GM10248 (cell line): ENCODE measurements around the gene CACNA1S.

ENCODE experiments used
- CTCF ChIA-PET: fragments of 300-600 bp; sonication (Branson Sonifier 250); formaldehyde crosslinking; extraction: SDS; loops from one replicate; lab custom pipeline; 2021; ENCODE audit warnings: antibody characterized with exemption; lab: Yijun Ruan, JAX
- POLR2A ChIA-PET: fragments of 350-650 bp; sonication (Branson Sonifier 250); formaldehyde crosslinking; extraction: SDS; loops from one replicate; lab custom pipeline; 2020; ENCODE audit warnings: antibody characterized with exemption; lab: Yijun Ruan, JAX
- DNase-seq: peaks from one replicate; pipeline ENCODE4 v3.0.0; 2012; ENCODE audit errors: extremely low spot score
- CTCF ChIP-seq: IDR thresholded peaks from 2 replicates; pipeline ENCODE4 v1.5.1; 2012; ENCODE audit warnings: mild to moderate bottlenecking, low read depth; ENCODE audit errors: extremely low read depth, missing control alignments, control extremely low read depth

Gene CACNA1S

GRCh38 chr1:201128476-201128875 is 16.2 kb upstream of the CACNA1S start:
- CTCF ChIA-PET, result interaction anchor here (1.4 to 3.1 kb wide), 2 partner anchors 8 to 9 kb away, joined by 3 to 15 read pairs; no protein-coding TSS in a partner anchor
- no peak for DNase-seq
- no peak for TF ChIP-seq CTCF
- POLR2A ChIA-PET, result no interaction called here

GRCh38 chr1:201127755-201128455 is 15.7 kb upstream of the CACNA1S start:
- ChIA-PET CTCF (interaction anchor here (1.0 to 3.1 kb wide), 3 partner anchors 9 to 155 kb away, joined by 3 to 15 read pairs (median 3); no protein-coding TSS in a partner anchor), POLR2A (no interaction called here)
- no peak for DNase-seq
- no peak for TF ChIP-seq CTCF

- CTCF ChIA-PET, result interaction anchor here (1.0 to 3.1 kb wide), 3 partner anchors 8 to 155 kb away, joined by 3 to 15 read pairs (median 3); no protein-coding TSS in a partner anchor
- POLR2A ChIA-PET, result no interaction called here
- TF ChIP-seq CTCF, result no peak
- no peak for DNase-seq
Observed at GRCh38 chr1:201126832-201127754, 14.9 kb upstream of the CACNA1S start, which contains the start of gene ASCL5. Gene ASCL5, minus strand, starts transcription at chr1:201127184. Its CDS starts 11,812 bp downstream, at chr1:201115372.

GRCh38 chr1:201126463-201126831 is 14.2 kb upstream of the CACNA1S start:
- ChIA-PET CTCF (interaction anchor here (1.7 kb wide), 1 partner anchor 12 kb away, joined by 6 read pairs; no protein-coding TSS in a partner anchor), POLR2A (no interaction called here)
- no peak for TF ChIP-seq CTCF
- no peak for DNase-seq

- no peak for DNase-seq
- TF ChIP-seq CTCF, result no peak
- CTCF ChIA-PET, result interaction anchor here (1.7 kb wide), 1 partner anchor 11 kb away, joined by 6 read pairs; no protein-coding TSS in a partner anchor
- POLR2A ChIA-PET, result no interaction called here
Observed at GRCh38 chr1:201125800-201126199, 13.6 kb upstream of the CACNA1S start.

- no peak for TF ChIP-seq CTCF
- POLR2A ChIA-PET, result interaction anchor here (0.5 kb wide), 1 partner anchor 558 kb away, joined by 3 read pairs; no protein-coding TSS in a partner anchor
- CTCF ChIA-PET, result interaction anchor here (1.0 to 1.7 kb wide), 2 partner anchors 11 to 23 kb away, joined by 4 to 6 read pairs; no protein-coding TSS in a partner anchor
- DNase-seq, result no peak
Observed at GRCh38 chr1:201125019-201125418, 12.8 kb upstream of the CACNA1S start.
